Endothelial cell of umbilical vein (primary cell): Measurements from ENCODE around the gene MED19. TPM values are rescaled to one million over a fixed set of nuclear protein-coding genes. Genes with fewer than 3 reads are reported as not detected.

Experiments used
- BruUV-seq: library from RNA; stranded (reverse); fragments of 400-500 nt; replicated peaks from 2 replicates; lab custom pipeline; 2021; lab: Mats Ljungman, UMichigan
- CTCF ChIA-PET: fragments of 300-600, 350-600 bp; sonication (Branson Sonifier 250); formaldehyde crosslinking; loops from one replicate; lab custom pipeline; 2021; ENCODE audit warnings: antibody characterized with exemption, inconsistent platforms; lab: Charles Lee
- POLR2A ChIA-PET: fragments of 300-600, 350-600 bp; sonication (Branson Sonifier 250); formaldehyde crosslinking; loops from one replicate; lab custom pipeline; 2021; ENCODE audit warnings: antibody characterized with exemption, inconsistent platforms; lab: Charles Lee
- DNase-seq: peaks from one replicate; pipeline ENCODE4 v3.0.0-alpha.2; 2011; ENCODE audit warnings: low read depth, low spot score
- FAIRE-seq: peaks from 2 replicates; lab custom pipeline; 2011; peaks lifted over from hg19 to GRCh38; lab: Jason Lieb, UNC
- H2AFZ ChIP-seq: 2 replicates; pipeline ENCODE4 v1.6.0; 2012; ENCODE audit warnings: low read depth, low read length, control low read depth, inconsistent platforms
- H3K27ac ChIP-seq: 2 replicates; pipeline ENCODE4 v1.5.1; 2011; ENCODE audit warnings: low read depth, mild to moderate bottlenecking, control low read depth, low read length, moderate library complexity; ENCODE audit not compliant: insufficient read depth
- H3K27me3 ChIP-seq, 2 experiments: 2 replicates each; pipeline versions ENCODE4 v1.6.0 to v1.6.1; 2011; ENCODE audit warnings: low read length in 2 of 2, mixed read lengths in 1 of 2; ENCODE audit not compliant: control insufficient read depth in 2 of 2, insufficient read depth in 2 of 2
- H3K36me3 ChIP-seq, 2 experiments: 2 replicates in 1 of 2; 3 replicates in 1 of 2; pipeline ENCODE4 v1.5.1; 2011; ENCODE audit warnings: low read length in 2 of 2, mild to moderate bottlenecking in 1 of 2, moderate library complexity in 1 of 2; ENCODE audit not compliant: control insufficient read depth in 2 of 2, insufficient read depth in 2 of 2; ENCODE audit errors: extremely low read depth in 1 of 2
- H3K4me1 ChIP-seq: 3 replicates; pipeline ENCODE4 v1.5.1; 2011; ENCODE audit warnings: mild to moderate bottlenecking, low read length; ENCODE audit not compliant: control insufficient read depth, insufficient read depth; ENCODE audit errors: extremely low read depth
- H3K4me2 ChIP-seq: 2 replicates; pipeline ENCODE4 v1.6.1; 2011; ENCODE audit warnings: low read length, control low read depth, mixed read lengths; ENCODE audit not compliant: insufficient read depth
- H3K4me3 ChIP-seq, 3 experiments: fragments of 200-600 bp in 1 of 3; sonication (generic), shearing (Covaris generic) in 1 of 3; replicated peaks in 1 of 3; 2 replicates each; pipeline ENCODE4 v1.5.1; 2011 to 2016; ENCODE audit warnings: control low read depth in 3 of 3, low read length in 3 of 3, mild to moderate bottlenecking in 2 of 3, inconsistent platforms in 1 of 3, low read depth in 1 of 3, moderate library complexity in 1 of 3; ENCODE audit not compliant: insufficient read depth in 1 of 3
- H3K79me2 ChIP-seq: 2 replicates; pipeline ENCODE4 v1.6.0; 2012; ENCODE audit warnings: low read length, inconsistent platforms; ENCODE audit not compliant: control insufficient read depth, insufficient read depth
- H3K9ac ChIP-seq: replicated peaks from 2 replicates; pipeline ENCODE3; 2011; ENCODE audit warnings: low read length, control low read depth; ENCODE audit not compliant: insufficient read depth; ENCODE audit errors: extremely low read depth
- H3K9me1 ChIP-seq: replicated peaks from 3 replicates; pipeline ENCODE4 v1.6.0; 2011; ENCODE audit warnings: mild to moderate bottlenecking, low read length; ENCODE audit not compliant: control insufficient read depth, insufficient read depth; ENCODE audit errors: extremely low read depth
- H3K9me3 ChIP-seq: replicated peaks from 2 replicates; pipeline ENCODE4 v1.5.1; 2012; ENCODE audit warnings: low read length, inconsistent platforms; ENCODE audit not compliant: control insufficient read depth, insufficient read depth
- H4K20me1 ChIP-seq: replicated peaks from 2 replicates; pipeline ENCODE3; 2011; ENCODE audit warnings: mild to moderate bottlenecking, low read length; ENCODE audit not compliant: control insufficient read depth, insufficient read depth; ENCODE audit errors: extremely low read depth
- CTCF ChIP-seq, 2 donors: IDR thresholded peaks; 1 replicate in 1 of 2; 2 replicates in 1 of 2; pipeline ENCODE4 v1.5.1; 2011; ENCODE audit warnings: low read length in 2 of 2, mild to moderate bottlenecking in 2 of 2, moderate library complexity in 2 of 2, control low read depth in 1 of 2, inconsistent platforms in 1 of 2, low read depth in 1 of 2; ENCODE audit not compliant: insufficient read depth in 1 of 2; ENCODE audit errors: extremely low read depth in 1 of 2
- EZH2 ChIP-seq: IDR thresholded peaks from 2 replicates; pipeline ENCODE4 v1.6.1; 2012; ENCODE audit warnings: borderline replicate concordance, low read depth, mild to moderate bottlenecking, moderate library complexity, low read length, inconsistent platforms; ENCODE audit not compliant: severe bottlenecking
- FOS ChIP-seq: IDR thresholded peaks from 2 replicates; pipeline ENCODE4 v1.6.1; 2011; ENCODE audit warnings: mild to moderate bottlenecking, low read length, moderate library complexity, borderline replicate concordance; ENCODE audit not compliant: insufficient read depth
- GATA2 ChIP-seq: IDR thresholded peaks from 2 replicates; pipeline ENCODE4 v1.7.0; 2011; ENCODE audit warnings: low read depth, mild to moderate bottlenecking, moderate library complexity, mixed read lengths, low read length; ENCODE audit not compliant: insufficient read length, insufficient read depth
- JUN ChIP-seq: IDR thresholded peaks from 2 replicates; pipeline ENCODE4 v1.6.1; 2011; ENCODE audit warnings: borderline replicate concordance, low read depth; ENCODE audit not compliant: insufficient read length, insufficient read depth
- MAX ChIP-seq: IDR thresholded peaks from 2 replicates; pipeline ENCODE4 v1.6.1; 2011; ENCODE audit not compliant: insufficient read depth, insufficient read length
- MYC ChIP-seq: IDR thresholded peaks from one replicate; pipeline ENCODE4 v1.6.1; 2011; ENCODE audit warnings: mild to moderate bottlenecking, low read depth, low read length
- POLR2A ChIP-seq: IDR thresholded peaks from 2 replicates; pipeline ENCODE4 v1.6.1; 2012; ENCODE audit warnings: low read depth, mild to moderate bottlenecking, control low read depth, low read length
- POLR2AphosphoS5 ChIP-seq: IDR thresholded peaks from 2 replicates; pipeline ENCODE4 v1.6.1; 2012; ENCODE audit warnings: low read depth, mild to moderate bottlenecking, control low read depth, low read length, moderate library complexity; ENCODE audit not compliant: insufficient read depth
- dilution Hi-C: fragments of 300-500 bp; cut with MboI; formaldehyde crosslinking; loops from one replicate; pipeline ENCODE4 v1.15.0; 2019; ENCODE audit warnings: low sequenced_read_pairs; ENCODE audit not compliant: extremely low pct_ligation_motif_present
- intact Hi-C: fragments of 100-400 bp; cut with micrococcal nuclease; formaldehyde crosslinking; loops from one replicate; pipeline ENCODE4 v1.10.0; 2022
- polyA plus RNA-seq, 4 experiments: library from polyadenylated mRNA; depleted of rRNA in 3 of 4; stranded (reverse) in 3 of 4; unstranded in 1 of 4; fragments of >200 nt; gene quantifications; 2 replicates each; pipeline versions ENCODE4 v1.2.1 to v1.2.3, GENCODE V29; 2011 to 2012; ENCODE audit warnings: missing spikeins in 1 of 4
- total RNA-seq: library from RNA; stranded (reverse); gene quantifications from 2 replicates; pipeline ENCODE4 v1.2.3, GENCODE V29; 2021

Gene MED19
- total and polyA plus RNA-seq, 2 donors (not counting 3 experiments of a cell fraction or from before 2014, with no cell fraction given) = 25.1 to 48.0 TPM

GRCh38 chr11:57680552-57680874 lies 31.5 kb downstream of the MED19 start:
- Histone ChIP-seq H3K36me3 (peaks cover 8 to 16% of the 10 kb centered on the region in 2 experiments), H3K9me1 (no peaks in the 10 kb centered on the region), H3K4me1 (peaks cover 11% of the 10 kb centered on the region), H3K9me3 (no peaks in the 10 kb centered on the region), H3K27ac (no peak overlapping the region), H3K79me2 (peaks cover 66% of the 10 kb centered on the region), H4K20me1 (peaks cover 3% of the 10 kb centered on the region), H3K4me3 (no peak overlapping the region), H2AFZ (no peak overlapping the region), H3K27me3 (no peaks in the 10 kb centered on the region), H3K9ac (no peak overlapping the region), H3K4me2 (peak overlapping the region; percentile 28)
- intact Hi-C loops = no loop called here
- POLR2A ChIA-PET = no interaction called here
- DNase-seq = peak; percentile 16
- FAIRE-seq = peak; percentile 26
- dilution Hi-C loops = loop anchor here (10.0 kb wide), 1 partner anchor 124 kb away; no protein-coding TSS in a partner anchor
- BruUV-seq = no TSS peak
- no peak for TF ChIP-seq POLR2A
- TF ChIP-seq POLR2AphosphoS5 = no peak
- TF ChIP-seq FOS = peak; percentile 44
- no peak for TF ChIP-seq MAX
- TF ChIP-seq CTCF (IDR thresholded peaks at IDR 0.05; ENCODE audit: extremely low read depth in 1 of 2, insufficient read depth in 1 of 2, low read depth in 1 of 2, low read length in 2 of 2) = no peak
- CTCF ChIA-PET = interaction anchor here (1.0 to 1.3 kb wide), 2 partner anchors 13 to 24 kb away, joined by 3 read pairs; partner anchors contain the start of gene ZDHHC5

GRCh38 chr11:57679396-57679795 lies 32.6 kb downstream of the MED19 start:
- TF ChIP-seq POLR2AphosphoS5 (no peak), MAX (no peak), GATA2 (no peak), CTCF (IDR thresholded peaks at IDR 0.05; ENCODE audit: extremely low read depth in 1 of 2, insufficient read depth in 1 of 2, low read depth in 1 of 2, low read length in 2 of 2) (no peak), EZH2 (no peak), JUN (no peak), MYC (no peak), FOS (no peak), POLR2A (no peak)
- ChIA-PET POLR2A (no interaction called here), CTCF (no interaction called here)
- BruUV-seq = no TSS peak
- no peak for FAIRE-seq
- dilution Hi-C loops (no loop called here), intact Hi-C loops (no loop called here)
- Histone ChIP-seq H4K20me1 (peaks cover 3% of the 10 kb centered on the region), H3K27ac (no peak overlapping the region), H2AFZ (no peak overlapping the region), H3K4me3 (no peak overlapping the region), H3K36me3 (peaks cover 4 to 14% of the 10 kb centered on the region in 2 experiments), H3K9ac (no peak overlapping the region), H3K4me1 (peaks cover 11% of the 10 kb centered on the region), H3K79me2 (peaks cover 77% of the 10 kb centered on the region), H3K9me1 (no peaks in the 10 kb centered on the region), H3K27me3 (no peaks in the 10 kb centered on the region), H3K9me3 (no peaks in the 10 kb centered on the region), H3K4me2 (no peak overlapping the region)
- DNase-seq = no peak
